BE2C (cell line): ENCODE measurements around the gene MTA1.

Experiments used
- DNase-seq: peaks from one replicate; pipeline ENCODE4 v3.0.0-alpha.2; 2020
- H3K27me3 ChIP-seq: fragments of 250-450 bp; sonication (Bioruptor Pico); 2 replicates; pipeline ENCODE4 v1.5.1; 2020; ENCODE audit warnings: mild to moderate bottlenecking
- H3K36me3 ChIP-seq: fragments of 250-450 bp; sonication (Bioruptor Pico); 2 replicates; pipeline ENCODE4 v1.5.1; 2020; ENCODE audit warnings: mild to moderate bottlenecking
- H3K4me1 ChIP-seq: fragments of 250-450 bp; sonication (Bioruptor Pico); 2 replicates; pipeline ENCODE4 v1.5.1; 2020
- H3K4me3 ChIP-seq: 2 replicates; pipeline ENCODE4 v1.5.1; 2011; ENCODE audit warnings: low read depth, low read length
- H3K9me3 ChIP-seq: fragments of 250-450 bp; sonication (Bioruptor Pico); 2 replicates; pipeline ENCODE4 v1.5.1; 2020
- TF ChIP-seq, protein P1 (sequence below): IDR thresholded peaks from 2 replicates; pipeline ENCODE4 v1.5.1; 2012; ENCODE audit warnings: mild to moderate bottlenecking, low read depth, low read length

MTA1 gene

DNA sequence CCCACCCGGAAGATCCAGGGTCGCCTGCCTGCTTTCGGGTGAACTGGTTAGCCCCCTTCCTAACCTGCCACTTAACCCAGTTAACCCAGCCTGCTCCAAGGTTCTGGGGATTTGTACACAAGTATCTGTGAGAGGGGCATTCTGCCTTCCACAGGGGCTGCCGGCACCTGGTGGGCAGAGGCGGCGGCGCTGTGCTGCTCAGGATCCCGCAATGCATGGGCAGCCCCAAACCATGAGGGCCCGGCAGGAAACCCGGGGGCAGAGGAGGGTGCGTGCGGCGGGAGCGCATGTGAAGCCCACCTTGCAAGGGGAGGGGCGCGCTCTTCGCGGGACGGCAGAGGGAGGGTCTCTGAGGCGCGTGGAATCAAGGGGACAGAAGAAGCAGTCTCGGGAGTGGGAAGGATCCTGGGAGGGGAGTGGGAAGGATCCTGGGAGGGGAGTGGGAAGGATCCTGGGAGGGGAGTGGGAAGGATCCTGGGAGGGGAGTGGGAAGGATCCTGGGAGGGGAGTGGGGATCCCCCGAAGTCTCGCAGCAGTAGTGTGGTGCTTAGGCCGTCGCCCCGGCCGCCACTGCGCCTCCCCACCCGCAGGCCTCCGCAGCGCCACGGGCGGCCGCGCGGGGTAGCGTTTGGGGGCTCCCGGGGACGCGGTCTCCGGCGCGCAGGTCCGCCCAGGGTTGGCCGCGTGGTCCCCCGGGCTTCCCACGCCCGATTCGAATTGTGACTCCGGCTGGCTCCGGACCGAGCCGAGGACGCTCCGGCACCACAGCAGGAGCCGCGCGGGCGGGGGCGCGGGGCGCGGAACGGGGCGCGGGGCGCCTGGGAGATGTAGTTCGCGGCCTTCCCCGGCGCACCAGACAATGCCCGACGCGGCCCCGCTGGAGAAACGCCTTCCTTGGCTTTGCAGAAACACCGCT lies 4.9 kb upstream of the MTA1 start:
- TF ChIP-seq, protein P1, sequence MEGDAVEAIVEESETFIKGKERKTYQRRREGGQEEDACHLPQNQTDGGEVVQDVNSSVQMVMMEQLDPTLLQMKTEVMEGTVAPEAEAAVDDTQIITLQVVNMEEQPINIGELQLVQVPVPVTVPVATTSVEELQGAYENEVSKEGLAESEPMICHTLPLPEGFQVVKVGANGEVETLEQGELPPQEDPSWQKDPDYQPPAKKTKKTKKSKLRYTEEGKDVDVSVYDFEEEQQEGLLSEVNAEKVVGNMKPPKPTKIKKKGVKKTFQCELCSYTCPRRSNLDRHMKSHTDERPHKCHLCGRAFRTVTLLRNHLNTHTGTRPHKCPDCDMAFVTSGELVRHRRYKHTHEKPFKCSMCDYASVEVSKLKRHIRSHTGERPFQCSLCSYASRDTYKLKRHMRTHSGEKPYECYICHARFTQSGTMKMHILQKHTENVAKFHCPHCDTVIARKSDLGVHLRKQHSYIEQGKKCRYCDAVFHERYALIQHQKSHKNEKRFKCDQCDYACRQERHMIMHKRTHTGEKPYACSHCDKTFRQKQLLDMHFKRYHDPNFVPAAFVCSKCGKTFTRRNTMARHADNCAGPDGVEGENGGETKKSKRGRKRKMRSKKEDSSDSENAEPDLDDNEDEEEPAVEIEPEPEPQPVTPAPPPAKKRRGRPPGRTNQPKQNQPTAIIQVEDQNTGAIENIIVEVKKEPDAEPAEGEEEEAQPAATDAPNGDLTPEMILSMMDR: peak; percentile 37
- no peaks in the 10 kb centered on the region for H3K27me3 ChIP-seq
- no peaks in the 10 kb centered on the region for H3K36me3 ChIP-seq
- peaks cover 12% of the 10 kb centered on the region for H3K4me1 ChIP-seq
- DNase-seq: peak; percentile 77
- no peaks in the 10 kb centered on the region for H3K9me3 ChIP-seq
- peak overlapping the region; percentile 56 for H3K4me3 ChIP-seq

DNA sequence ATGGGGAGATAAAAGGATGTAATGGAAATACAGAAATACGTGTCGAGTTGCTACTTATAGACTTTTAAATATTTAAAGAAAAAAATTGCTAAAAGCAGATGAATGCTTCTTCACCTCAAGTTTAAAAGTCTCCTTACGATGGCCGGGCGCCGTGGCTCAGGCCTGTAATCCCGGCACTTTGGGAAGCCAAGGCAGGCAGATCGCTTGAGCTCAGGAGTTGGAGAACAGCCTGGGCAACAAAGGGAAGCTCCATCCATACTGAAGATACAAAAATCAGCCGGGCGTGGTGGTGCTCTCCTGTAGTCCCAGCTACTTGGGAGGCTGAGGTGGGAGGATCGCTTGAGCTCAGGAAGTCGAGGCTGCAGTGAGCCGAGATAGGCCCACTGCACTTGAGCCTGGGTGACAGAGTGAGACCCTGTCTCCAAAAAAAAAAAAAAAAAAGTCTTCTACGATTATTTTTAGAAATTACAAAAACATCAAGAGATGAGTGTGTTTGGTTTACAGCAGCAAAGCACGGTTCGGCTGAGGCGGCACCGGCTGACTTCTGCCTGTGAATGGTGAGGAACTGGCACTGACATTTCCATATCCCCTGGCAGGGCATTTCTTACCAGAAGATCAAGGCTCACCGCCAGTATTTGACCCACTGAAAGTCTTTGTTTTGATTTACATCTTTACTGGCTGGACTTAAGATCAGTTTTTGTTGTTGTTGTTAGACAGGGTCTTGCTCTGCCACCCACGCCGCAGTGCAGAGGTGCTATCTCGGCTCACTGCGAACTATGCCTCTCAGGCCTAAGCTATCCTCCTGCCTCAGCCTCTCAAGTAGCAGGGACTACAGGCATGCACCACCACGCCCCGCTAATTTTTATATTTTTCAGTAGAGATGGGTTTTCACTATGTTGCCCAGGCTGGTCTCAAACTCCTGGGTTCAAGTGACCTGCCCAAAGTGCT lies 3.9 kb upstream of the MTA1 start:
- Histone ChIP-seq H3K4me1 (peaks cover 11% of the 10 kb centered on the region), H3K27me3 (no peaks in the 10 kb centered on the region), H3K9me3 (no peaks in the 10 kb centered on the region), H3K4me3 (peak overlapping the region; percentile 56), H3K36me3 (no peaks in the 10 kb centered on the region)
- no peak for DNase-seq
- TF ChIP-seq, protein P1: no peak

DNA sequence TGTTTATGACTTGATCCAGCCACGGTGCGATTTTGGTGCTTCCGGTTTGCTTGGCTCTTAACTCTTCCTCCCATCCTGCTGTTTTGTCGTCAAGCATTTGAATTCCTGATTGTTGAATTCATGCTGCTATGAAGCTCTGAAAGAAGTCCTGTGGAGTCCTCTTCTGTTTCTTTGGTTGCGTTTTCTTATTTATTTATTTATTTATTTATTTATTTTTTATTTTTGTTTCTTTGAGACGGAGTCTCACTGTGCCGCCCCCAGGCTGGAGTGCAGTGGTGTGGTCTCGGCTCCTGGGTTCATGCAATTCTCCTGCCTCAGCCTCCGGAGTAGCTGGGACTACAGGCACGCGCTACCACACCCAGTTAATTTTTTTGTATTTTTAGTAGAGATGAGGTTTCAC lies 3.0 kb upstream of the MTA1 start:
- TF ChIP-seq, protein P1: no peak
- no peak for DNase-seq
- H3K4me3 ChIP-seq: no peak overlapping the region
- H3K27me3 ChIP-seq: no peaks in the 10 kb centered on the region
- no peaks in the 10 kb centered on the region for H3K9me3 ChIP-seq
- peaks cover 8% of the 10 kb centered on the region for H3K4me1 ChIP-seq
- H3K36me3 ChIP-seq: no peaks in the 10 kb centered on the region; the same call in 1 of the 2 replicates

GRCh38 chr14:105417690-105418121 lies 1.9 kb upstream of the MTA1 start:
- peaks cover 5% of the 10 kb centered on the region for H3K36me3 ChIP-seq
- TF ChIP-seq, protein P1: no peak
- no peak overlapping the region for H3K4me3 ChIP-seq
- H3K4me1 ChIP-seq: peaks cover 10% of the 10 kb centered on the region
- no peaks in the 10 kb centered on the region for H3K9me3 ChIP-seq
- no peaks in the 10 kb centered on the region for H3K27me3 ChIP-seq
- no peak for DNase-seq

GRCh38 chr14:105418269-105419194 lies 1.1 kb upstream of the MTA1 start:
- Histone ChIP-seq H3K4me1 (peaks cover 13% of the 10 kb centered on the region), H3K27me3 (no peaks in the 10 kb centered on the region), H3K9me3 (no peaks in the 10 kb centered on the region), H3K4me3 (no peak overlapping the region; the same call in 1 of the 2 replicates), H3K36me3 (peaks cover 8% of the 10 kb centered on the region)
- TF ChIP-seq, protein P1: no peak
- DNase-seq: no peak
